ENCODE measurements around the gene MADD.

DNA sequence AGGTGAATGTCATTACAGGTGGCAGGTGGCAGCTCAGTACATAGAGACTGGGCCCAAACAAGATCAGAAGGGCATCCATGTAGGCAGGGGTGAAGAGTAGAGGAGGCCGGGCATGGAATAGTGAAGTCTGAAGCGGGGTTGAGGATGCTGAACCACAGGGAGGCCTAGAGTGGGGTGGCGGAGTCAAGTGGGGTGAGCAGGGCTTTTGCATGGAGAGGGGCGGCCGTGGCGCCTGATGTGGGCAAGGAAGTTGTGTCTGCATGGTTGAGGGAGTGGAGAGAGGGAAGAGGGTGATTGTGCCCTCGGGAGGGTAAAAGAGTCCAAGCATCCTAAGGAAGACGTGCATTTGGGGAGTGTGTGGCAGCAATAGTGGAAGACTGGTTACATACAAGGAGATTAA is 40.8 kb upstream of the MADD start:
- no peak for TF ChIP-seq POLR2AphosphoS5 (IDR thresholded peaks at IDR 0.05; ENCODE audit: low read depth, low read length)
- TF ChIP-seq, protein P1, sequence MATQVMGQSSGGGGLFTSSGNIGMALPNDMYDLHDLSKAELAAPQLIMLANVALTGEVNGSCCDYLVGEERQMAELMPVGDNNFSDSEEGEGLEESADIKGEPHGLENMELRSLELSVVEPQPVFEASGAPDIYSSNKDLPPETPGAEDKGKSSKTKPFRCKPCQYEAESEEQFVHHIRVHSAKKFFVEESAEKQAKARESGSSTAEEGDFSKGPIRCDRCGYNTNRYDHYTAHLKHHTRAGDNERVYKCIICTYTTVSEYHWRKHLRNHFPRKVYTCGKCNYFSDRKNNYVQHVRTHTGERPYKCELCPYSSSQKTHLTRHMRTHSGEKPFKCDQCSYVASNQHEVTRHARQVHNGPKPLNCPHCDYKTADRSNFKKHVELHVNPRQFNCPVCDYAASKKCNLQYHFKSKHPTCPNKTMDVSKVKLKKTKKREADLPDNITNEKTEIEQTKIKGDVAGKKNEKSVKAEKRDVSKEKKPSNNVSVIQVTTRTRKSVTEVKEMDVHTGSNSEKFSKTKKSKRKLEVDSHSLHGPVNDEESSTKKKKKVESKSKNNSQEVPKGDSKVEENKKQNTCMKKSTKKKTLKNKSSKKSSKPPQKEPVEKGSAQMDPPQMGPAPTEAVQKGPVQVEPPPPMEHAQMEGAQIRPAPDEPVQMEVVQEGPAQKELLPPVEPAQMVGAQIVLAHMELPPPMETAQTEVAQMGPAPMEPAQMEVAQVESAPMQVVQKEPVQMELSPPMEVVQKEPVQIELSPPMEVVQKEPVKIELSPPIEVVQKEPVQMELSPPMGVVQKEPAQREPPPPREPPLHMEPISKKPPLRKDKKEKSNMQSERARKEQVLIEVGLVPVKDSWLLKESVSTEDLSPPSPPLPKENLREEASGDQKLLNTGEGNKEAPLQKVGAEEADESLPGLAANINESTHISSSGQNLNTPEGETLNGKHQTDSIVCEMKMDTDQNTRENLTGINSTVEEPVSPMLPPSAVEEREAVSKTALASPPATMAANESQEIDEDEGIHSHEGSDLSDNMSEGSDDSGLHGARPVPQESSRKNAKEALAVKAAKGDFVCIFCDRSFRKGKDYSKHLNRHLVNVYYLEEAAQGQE (IDR thresholded peaks at IDR 0.05; ENCODE audit: insufficient read depth in 1 of 2, low read depth in 2 of 2, low read length in 2 of 2): no peak
- no peak for TF ChIP-seq TAF1 (IDR thresholded peaks at IDR 0.05; ENCODE audit: borderline replicate concordance, insufficient read depth, low read length)
- no peak for TF ChIP-seq SIN3A (IDR thresholded peaks at IDR 0.05; ENCODE audit: borderline replicate concordance, insufficient read depth, low read length)
- no peak for TF ChIP-seq FOXP2 (optimal IDR thresholded peaks at IDR 0.05; ENCODE audit: borderline replicate concordance, extremely low read depth, extremely low read length, insufficient read depth)
